Measurements from ENCODE around the gene TXNDC8.

DNA sequence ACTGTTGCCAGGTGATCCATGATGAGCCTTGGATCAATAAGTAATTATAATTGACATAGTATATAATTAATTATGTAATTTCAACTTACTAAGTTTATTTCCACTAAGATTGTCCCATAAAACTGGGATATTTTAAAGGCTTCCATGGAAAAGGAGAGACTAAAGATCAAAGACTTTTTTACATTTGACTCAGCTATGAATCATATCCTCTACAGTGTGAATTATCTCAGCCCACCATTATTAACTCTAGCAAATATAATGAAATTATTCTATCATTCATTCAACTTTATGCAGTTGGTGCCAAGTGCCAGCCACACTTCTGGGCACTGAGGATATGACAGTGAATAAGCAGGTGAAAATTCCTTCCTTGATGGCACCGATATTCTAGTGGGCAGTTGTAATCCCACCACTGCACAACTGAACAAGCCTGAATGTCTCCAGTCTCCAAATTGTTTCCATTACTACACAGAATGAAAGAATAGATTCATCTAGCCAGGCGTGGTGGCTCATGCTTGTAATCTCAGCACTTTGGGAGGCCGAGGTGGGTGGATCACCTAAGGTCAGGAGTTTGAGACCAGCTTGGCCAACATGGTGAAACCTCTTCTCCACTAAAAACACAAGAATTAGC lies 59.5 kb downstream of the TXNDC8 start:
- TF ChIP-seq, protein P1, sequence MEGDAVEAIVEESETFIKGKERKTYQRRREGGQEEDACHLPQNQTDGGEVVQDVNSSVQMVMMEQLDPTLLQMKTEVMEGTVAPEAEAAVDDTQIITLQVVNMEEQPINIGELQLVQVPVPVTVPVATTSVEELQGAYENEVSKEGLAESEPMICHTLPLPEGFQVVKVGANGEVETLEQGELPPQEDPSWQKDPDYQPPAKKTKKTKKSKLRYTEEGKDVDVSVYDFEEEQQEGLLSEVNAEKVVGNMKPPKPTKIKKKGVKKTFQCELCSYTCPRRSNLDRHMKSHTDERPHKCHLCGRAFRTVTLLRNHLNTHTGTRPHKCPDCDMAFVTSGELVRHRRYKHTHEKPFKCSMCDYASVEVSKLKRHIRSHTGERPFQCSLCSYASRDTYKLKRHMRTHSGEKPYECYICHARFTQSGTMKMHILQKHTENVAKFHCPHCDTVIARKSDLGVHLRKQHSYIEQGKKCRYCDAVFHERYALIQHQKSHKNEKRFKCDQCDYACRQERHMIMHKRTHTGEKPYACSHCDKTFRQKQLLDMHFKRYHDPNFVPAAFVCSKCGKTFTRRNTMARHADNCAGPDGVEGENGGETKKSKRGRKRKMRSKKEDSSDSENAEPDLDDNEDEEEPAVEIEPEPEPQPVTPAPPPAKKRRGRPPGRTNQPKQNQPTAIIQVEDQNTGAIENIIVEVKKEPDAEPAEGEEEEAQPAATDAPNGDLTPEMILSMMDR (IDR thresholded peaks at IDR 0.05; ENCODE audit: low read length): no peak
- TF ChIP-seq EZH2 (IDR thresholded peaks at IDR 0.05; ENCODE audit: borderline replicate concordance, low read length): no peak
